Measurements from ENCODE around the gene OR6V1.

The OR6V1 gene

GRCh38 chr7:143052041-143052440, at the start of gene OR6V1:
OR6V1 (plus strand) TSS chr7:143052341; CDS start chr7:143052341, 0 bp downstream.
- no peak for DNase-seq

- DNase-seq: no peak
Observed at GRCh38 chr7:143002898-143003297, 49.2 kb upstream of the OR6V1 start.

- DNase-seq: peak; percentile 28
Observed at GRCh38 chr7:143003393-143004051, 48.6 kb upstream of the OR6V1 start.

- DNase-seq: no peak
Observed at GRCh38 chr7:143005632-143006260, 46.4 kb upstream of the OR6V1 start.

GRCh38 chr7:143008007-143008901, 43.9 kb upstream of the OR6V1 start:
- peak; percentile 76 for DNase-seq

GRCh38 chr7:143012001-143012400, 40.1 kb upstream of the OR6V1 start:
- DNase-seq: no peak

GRCh38 chr7:143012409-143012808, 39.7 kb upstream of the OR6V1 start:
- DNase-seq: no peak

- no peak for DNase-seq
Observed at GRCh38 chr7:143013473-143013872, 38.7 kb upstream of the OR6V1 start.

GRCh38 chr7:143013893-143014292, 38.2 kb upstream of the OR6V1 start:
- no peak for DNase-seq

- DNase-seq: no peak
Observed at GRCh38 chr7:143015084-143015483, 37.1 kb upstream of the OR6V1 start.

GRCh38 chr7:143015926-143016490, 36.1 kb upstream of the OR6V1 start:
- no peak for DNase-seq

GRCh38 chr7:143016996-143017395, 35.1 kb upstream of the OR6V1 start:
- DNase-seq: no peak

GRCh38 chr7:143018931-143019330, 33.2 kb upstream of the OR6V1 start:
- DNase-seq: no peak

GRCh38 chr7:143023047-143023446, 29.1 kb upstream of the OR6V1 start:
- DNase-seq: no peak

- no peak for DNase-seq
Observed at GRCh38 chr7:143025371-143025770, 26.8 kb upstream of the OR6V1 start.

- no peak for DNase-seq
Observed at GRCh38 chr7:143027032-143027431, 25.1 kb upstream of the OR6V1 start, which contains the start of gene OR9A2. OR9A2 (minus strand) TSS chr7:143027132; CDS start chr7:143027132, 0 bp downstream.

- DNase-seq: no peak
Observed at GRCh38 chr7:143027683-143028082, 24.5 kb upstream of the OR6V1 start.

GRCh38 chr7:143038635-143039034, 13.5 kb upstream of the OR6V1 start:
- no peak for DNase-seq

- DNase-seq: no peak
Observed at GRCh38 chr7:143040209-143040715, 11.9 kb upstream of the OR6V1 start.

GRCh38 chr7:143041346-143041745, 10.8 kb upstream of the OR6V1 start:
- DNase-seq: no peak

GRCh38 chr7:143042159-143042789, 9.9 kb upstream of the OR6V1 start:
- DNase-seq: no peak

- DNase-seq: no peak
Observed at GRCh38 chr7:143042790-143043271, 9.3 kb upstream of the OR6V1 start.

Measured in CD4-positive, alpha-beta T cell treated with Interferon gamma for 1 hour (primary cell).